HG03521 (cell line): ENCODE data around the gene SDHAF2.
"Not testable (repeated sequence)": the region's sequence is repeated elsewhere in the genome, so short reads cannot be mapped to it uniquely, and the experiment has no call there.

ENCODE experiments used
- ATAC-seq: cut with Tn5 transposase; IDR thresholded peaks from one replicate; pipeline ENCODE4 v1.9.1; 2021; ENCODE audit warnings: mild to moderate bottlenecking, moderate library complexity; ENCODE audit not compliant: unreplicated experiment

SDHAF2 gene

GRCh38 chr11:61474013-61474643 is 44.2 kb downstream of the SDHAF2 start:
- ATAC-seq: no peak

DNA sequence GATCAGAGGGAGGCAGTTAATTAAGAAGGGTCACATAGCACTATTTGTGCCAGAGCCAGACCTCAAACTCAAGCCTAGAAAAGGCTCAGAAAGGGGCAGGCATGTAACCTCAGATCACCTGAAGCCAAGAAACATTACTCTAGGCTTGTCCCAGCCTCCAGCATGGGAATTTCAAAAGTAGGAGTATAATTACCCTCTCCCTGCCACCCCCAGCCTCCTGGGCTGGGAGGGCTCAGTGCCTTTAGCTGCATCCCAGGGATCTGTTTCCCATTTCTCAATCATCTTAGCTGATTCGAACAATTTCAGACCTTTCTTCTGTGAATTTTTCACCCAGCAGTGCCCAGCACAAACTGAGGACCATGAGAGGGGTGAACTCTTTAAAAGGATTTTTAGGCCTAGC is 45.5 kb downstream of the SDHAF2 start:
- no peak for ATAC-seq

DNA sequence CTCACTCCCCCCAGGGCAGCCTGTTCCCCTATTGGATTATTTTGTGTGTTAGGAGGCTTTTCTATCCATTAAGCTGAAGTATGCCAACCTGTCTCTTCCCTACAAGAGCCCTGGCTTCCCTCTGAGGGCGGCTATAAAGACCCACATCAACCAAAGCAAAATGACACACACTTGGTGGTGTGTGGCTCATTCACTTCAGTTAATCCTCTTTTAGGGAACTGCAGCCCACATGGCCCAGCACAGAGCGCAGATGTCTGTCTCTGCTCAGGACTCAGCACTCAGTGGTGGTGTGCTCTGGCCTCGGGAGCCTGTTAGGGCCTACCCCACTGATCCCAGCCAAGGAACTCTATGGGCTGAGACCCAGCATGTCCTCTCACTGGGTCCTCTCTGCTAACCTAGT is 46.4 kb downstream of the SDHAF2 start:
- ATAC-seq: no peak

GRCh38 chr11:61477126-61477525 is 47.2 kb downstream of the SDHAF2 start:
- ATAC-seq: no peak

- ATAC-seq: no peak
Observed at GRCh38 chr11:61477727-61478148, 47.8 kb downstream of the SDHAF2 start.

- ATAC-seq: not testable (repeated sequence)
Observed at GRCh38 chr11:61479360-61480058, 49.6 kb downstream of the SDHAF2 start.

DNA sequence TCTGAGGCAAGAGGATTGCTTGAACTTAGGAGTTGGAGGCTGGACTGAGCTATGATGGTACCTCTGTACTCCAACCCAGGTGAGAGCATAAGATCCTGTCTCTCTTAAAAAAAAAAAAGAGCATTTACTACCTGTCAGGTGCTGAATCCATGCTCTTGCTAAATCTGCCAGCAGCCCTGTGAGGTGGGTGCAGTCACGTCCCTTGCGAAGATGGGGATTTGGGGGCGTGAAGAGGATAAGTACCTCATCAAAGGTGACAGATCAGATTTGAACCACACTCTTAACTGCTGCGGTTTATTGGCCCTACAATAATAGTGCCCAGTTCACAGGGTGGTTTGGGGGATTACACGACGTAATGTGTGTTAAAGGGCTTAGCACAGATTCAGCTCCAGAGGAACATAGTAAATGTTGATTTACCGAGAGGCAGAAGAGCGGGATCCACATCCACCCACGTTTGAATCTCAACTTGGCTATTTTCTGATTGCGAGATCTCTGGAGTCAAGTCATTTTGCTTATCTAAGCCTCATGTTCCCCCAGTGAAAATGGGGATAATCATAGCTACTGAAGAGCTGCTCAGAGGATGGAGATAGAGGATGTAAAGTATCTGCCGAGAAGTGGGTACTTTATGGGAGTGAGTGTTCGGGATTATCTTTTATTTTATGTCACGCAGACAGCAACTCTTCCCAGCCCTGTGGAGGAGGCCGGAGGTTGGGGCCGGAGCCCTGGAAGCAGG is 50.5 kb downstream of the SDHAF2 start:
- no peak for ATAC-seq

DNA sequence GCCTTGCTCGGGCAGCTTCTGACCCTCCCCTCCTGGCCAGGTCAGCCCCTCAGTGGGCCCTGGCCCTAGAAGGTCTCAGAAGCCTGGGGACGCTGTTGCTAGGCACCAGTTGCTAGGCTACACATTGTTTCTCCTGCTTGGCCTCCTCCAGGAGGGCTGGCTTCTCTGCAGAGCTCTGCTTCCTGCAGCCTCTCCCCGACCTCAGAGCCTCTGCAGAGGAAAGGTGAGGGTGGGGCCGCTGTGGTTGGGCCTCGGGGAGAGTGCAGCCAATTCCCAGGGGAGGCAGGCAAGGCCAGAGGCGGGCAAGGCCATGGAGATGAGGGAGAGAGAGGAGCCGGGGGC is 51.0 kb downstream of the SDHAF2 start:
- no peak for ATAC-seq

GRCh38 chr11:61481806-61482205 is 51.9 kb downstream of the SDHAF2 start:
- no peak for ATAC-seq

- no peak for ATAC-seq
Observed at GRCh38 chr11:61482513-61482912, 52.6 kb downstream of the SDHAF2 start.

DNA sequence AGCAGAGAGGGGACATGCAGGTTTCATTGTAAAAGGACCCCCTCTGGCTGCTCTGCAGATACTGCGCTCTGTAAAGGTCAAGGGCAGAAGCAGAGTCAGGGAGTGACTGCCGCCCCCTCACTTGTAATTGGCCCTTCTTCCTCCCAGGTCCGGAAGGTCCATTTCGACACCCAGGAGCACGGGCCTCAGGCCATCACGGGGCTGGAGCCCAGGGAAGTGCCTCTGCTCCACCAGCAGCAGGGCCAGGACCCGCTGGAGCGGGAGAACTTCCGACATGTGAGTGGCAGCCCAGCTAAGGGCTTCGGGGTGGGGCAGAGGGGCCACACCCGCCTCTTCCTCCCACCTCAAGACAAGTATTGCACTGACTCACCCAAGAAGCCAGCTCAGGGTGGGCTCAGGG is 54.6 kb downstream of the SDHAF2 start:
- ATAC-seq: no peak

GRCh38 chr11:61485080-61485479 is 55.2 kb downstream of the SDHAF2 start:
- no peak for ATAC-seq

DNA sequence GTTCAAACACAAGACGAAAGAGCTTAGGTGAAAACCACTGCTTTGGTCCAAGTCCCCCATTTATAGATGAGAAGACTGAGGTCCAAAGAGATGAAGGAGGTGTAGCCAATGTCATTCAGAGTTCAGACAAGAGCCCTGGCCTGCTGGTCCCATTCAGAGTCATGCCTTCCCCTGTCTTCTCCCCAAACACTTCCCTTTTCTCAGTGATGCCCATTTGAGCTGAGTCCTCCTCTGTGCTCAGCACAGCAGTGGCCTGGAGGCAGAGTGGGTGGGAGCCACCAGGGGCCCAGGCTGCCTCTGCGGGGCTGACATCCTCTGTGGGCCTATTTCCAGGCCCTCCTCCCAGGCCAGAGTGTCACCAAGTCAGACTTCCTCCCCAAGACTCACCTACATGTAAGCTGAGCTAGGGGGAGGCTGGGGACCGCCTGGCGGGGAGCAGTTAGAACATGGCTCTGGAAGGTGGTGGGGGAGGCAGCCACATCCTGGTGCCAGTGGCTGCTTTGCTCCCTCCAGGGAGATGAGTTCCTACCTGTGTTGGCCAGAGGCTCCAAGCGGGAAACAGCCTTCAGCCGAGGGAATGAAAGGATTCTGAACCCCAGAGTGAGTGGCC is 56.2 kb downstream of the SDHAF2 start:
- no peak for ATAC-seq

GRCh38 chr11:61486779-61487178 is 56.9 kb downstream of the SDHAF2 start:
- ATAC-seq: no peak

GRCh38 chr11:61487342-61488025 is 57.6 kb downstream of the SDHAF2 start:
- ATAC-seq: no peak

DNA sequence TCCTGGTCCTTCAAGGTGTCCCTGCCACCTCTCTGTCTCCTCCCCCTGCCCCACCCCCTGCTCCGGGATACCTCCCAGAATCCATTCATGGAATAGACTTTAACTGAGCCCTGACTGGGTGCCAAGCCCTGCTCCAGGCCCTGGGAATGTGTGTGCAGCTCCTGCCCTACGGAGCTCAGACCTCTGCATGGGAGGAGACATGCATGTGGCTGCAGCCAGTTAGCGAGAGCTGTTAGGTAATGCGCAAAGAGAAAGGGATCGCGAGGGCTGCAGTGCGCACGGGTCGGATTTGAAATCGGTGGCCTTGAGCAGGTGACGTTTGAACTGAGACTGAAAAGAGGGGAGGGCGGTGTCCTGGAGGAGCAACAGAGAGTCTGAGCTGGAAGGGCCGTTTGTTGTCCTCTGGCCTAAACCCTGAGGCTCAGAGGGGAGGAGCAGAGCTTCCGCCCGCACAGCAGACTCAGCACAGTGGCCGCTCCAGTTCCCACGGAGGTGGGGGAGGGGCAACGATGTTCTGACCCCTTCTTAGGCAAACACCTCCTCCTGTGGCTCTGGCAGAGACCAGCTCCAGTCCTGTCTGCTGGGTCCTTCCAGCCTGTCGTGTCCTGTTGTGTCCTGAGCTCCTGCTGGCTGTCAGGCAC is 58.8 kb downstream of the SDHAF2 start:
- no peak for ATAC-seq

GRCh38 chr11:61489833-61490721 is 60.2 kb downstream of the SDHAF2 start:
- ATAC-seq: no peak

GRCh38 chr11:61491736-61492395 is 61.9 kb downstream of the SDHAF2 start:
- no peak for ATAC-seq

DNA sequence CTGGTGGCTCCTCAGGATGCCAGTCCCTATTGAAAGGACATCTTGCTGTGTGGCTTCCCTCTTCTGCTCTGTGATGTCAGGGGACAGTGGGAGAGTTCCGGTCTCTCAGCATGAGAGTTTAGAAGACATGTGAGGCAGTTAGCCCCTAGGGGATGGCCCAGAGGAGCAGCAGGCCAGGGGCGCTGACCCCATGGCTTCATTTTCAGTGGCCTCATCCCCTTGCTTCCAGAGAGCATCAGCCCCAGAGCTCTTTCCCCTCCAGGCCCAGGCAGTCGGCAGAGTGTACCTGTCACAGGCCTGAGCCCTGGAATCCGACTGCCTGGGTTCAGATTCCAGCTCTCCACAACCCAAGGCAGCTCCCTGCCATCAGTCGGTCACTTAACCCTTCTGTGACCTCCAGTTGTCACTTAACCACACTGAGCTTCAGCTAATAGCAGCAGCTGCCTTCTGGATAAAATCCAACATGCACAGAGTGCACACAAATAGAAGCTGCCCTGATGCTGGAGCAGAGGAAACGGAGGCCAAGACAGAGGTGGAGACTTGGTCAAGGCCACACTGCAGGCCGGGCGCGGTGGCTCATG is 64.5 kb downstream of the SDHAF2 start:
- no peak for ATAC-seq
